Astrocyte (in vitro differentiated cells and primary cell): ENCODE data around the gene OCEL1.

Source experiments
- CTCF ChIP-seq: IDR thresholded peaks from 2 replicates; pipeline ENCODE4 v1.5.1; 2011; ENCODE audit warnings: low read depth, mild to moderate bottlenecking, inconsistent platforms, low read length, moderate library complexity; ENCODE audit not compliant: insufficient read depth
- EZH2 ChIP-seq: IDR thresholded peaks from 2 replicates; pipeline ENCODE4 v1.6.1; 2012; ENCODE audit warnings: mild to moderate bottlenecking, low read length, inconsistent platforms; ENCODE audit not compliant: insufficient read depth

- TF ChIP-seq CTCF (no peak), EZH2 (no peak)
Measured at GRCh38 chr19:17196610-17197009, 29.4 kb upstream of the OCEL1 start.
